D341Med (cell line): ENCODE measurements around the gene KLHDC2.
"Not testable (repeated sequence)": the region's sequence is repeated elsewhere in the genome, so short reads cannot be mapped to it uniquely, and the experiment has no call there.

Experiments used
- DNase-seq: peaks from one replicate; pipeline ENCODE4 v3.0.0; 2012; ENCODE audit warnings: low spot score

Gene KLHDC2, protein sequence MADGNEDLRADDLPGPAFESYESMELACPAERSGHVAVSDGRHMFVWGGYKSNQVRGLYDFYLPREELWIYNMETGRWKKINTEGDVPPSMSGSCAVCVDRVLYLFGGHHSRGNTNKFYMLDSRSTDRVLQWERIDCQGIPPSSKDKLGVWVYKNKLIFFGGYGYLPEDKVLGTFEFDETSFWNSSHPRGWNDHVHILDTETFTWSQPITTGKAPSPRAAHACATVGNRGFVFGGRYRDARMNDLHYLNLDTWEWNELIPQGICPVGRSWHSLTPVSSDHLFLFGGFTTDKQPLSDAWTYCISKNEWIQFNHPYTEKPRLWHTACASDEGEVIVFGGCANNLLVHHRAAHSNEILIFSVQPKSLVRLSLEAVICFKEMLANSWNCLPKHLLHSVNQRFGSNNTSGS

DNA sequence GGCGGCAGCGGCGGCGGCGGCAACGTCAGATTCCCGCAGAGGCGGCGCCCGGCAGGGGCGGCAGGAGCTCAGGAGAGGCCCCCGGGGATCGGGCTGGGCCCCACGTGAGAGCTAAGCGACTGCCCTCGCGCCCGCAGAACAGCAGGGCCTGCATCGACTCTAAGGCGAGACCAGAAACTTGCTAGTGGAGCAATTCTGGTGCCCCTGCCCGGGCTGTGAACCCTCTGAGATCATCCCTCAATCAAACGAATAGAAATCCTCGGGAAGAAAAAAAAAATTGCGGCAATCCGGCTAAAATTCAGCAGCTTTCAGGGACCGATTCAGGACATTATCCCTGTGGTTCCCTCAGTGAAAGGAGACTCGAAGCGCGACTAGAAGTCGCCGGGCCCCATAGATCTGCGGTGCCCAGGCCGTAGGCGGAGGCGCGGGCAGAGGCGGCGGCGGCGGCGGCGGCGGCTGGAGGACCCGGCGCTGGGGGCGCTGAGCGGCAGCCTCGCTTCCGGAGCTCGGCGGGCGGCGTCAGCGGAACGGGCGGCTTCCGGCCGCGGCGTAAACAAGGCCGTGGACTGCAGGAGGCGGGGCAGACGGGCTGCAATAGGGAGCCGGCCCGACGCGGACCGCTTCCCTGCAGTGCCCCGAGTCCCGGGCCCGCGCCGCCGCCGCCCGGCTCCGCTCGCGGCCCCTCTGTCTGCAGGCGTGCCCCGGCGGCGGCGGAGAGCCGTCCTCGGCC lies at the start of gene KLHDC2:
TSS of gene KLHDC2 (plus strand) at position 583 of the 730 bp plus-strand sequence. CDS start 316 bp downstream, outside the sequence.
- peak; percentile 90 for DNase-seq

DNA sequence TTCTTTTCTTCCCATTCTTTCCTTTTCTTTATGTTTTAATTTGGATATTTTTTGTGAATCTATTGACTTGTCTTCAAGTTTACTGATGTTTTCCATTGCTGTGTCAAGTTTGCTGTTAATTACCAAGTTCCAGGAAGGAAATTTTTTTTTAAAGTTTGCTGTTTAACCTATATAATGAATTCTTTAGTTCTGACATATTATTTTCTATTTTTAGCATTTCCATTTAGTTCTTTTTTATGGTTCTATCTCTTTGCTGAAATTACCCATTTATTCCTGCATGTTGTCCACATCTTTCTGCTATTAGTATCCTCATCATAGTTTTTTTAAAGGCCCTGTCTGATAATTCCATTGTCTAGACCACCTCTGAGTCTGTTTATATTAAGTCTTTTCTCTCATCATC lies 47.2 kb upstream of the KLHDC2 start:
- no peak for DNase-seq

DNA sequence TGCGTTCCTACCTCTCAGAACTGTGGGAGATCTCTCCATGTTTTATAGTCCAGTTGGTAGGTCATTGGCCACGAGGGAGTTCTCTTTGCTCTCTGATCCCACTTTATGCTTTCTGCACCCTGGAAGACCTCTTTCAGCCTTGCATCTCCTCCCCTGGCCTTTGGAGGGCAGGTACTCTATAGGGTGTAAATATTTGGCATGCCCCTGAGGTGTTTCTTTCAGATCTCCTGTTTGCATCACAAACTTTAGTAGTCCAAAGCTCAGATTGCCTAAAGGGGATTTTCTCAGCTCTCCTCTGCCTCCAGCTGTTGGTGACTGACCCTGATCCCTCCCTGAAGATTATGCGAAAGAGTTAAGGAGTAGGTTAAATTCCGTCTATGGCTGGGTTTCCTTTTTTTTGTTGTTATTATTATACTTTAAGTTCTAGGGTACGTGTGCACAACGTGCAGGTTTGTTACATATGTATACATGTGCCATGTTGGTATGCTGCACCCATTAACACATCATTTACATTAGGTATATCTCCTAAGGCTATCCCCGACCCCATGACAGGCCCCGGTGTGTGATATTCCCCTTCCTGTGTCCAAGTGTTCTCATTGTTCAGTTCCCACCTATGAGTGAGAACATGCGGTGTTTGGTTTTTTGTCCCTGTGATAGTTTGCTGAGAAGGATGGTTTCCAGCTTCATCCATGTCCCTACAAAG lies 46.1 kb upstream of the KLHDC2 start:
- DNase-seq = not testable (repeated sequence)

DNA sequence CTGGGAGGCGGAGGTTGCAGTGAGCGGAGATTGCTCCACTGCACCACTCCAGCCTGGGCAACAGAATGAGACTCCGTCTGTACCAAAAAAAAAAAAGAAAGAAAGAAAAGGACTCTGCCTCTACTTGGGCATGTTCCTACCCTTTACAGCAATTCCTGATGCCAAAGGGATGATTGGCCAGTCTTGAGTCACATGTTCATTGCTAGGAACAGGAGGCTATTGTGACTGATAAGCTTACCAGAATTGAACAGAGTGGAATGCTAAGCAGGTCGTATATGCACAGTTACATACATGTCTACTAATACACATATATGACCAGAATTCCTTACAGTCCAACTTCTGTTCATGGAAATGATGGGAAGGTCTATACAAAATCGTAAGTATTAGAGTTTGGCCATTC lies 40.8 kb upstream of the KLHDC2 start:
- DNase-seq = no peak

DNA sequence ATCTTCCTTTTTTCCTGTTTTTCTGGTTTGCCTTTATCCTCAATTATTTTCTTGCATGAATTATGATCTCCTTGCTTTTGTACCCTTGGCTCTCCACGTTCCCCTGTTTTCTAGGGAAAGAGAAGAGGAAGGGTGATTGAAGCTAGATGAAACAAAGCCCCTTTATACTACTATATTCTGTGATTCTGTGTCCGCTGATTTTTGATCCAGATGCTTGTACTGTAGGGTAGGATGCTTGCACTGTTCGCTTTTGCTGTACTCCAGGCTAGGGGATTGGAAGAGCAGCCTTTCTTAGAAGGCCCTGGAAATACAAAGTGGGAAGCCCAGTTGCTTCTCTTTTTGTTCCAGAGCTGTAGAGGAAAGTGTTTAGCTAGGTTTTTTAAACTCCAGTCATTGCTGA lies 35.1 kb upstream of the KLHDC2 start:
- no peak for DNase-seq

DNA sequence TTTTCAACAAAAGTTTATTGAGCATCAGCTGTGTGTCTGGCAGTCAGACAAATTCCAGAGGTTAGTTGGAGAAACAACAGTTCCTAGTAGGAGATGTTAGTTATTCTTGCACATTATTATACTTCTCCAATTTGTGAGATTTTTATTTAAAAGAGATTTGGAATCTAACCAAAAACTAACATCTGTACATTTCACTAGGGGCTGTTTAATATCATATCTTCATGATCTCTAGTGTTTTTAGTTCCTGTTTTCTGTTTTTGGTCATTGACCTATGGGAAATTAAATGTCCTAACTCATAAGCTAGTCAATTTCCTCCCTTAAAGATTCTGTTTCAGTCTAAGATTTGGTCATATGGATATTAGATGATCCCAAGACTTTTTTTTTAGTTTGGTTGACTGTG lies 34.1 kb upstream of the KLHDC2 start:
- no peak for DNase-seq

DNA sequence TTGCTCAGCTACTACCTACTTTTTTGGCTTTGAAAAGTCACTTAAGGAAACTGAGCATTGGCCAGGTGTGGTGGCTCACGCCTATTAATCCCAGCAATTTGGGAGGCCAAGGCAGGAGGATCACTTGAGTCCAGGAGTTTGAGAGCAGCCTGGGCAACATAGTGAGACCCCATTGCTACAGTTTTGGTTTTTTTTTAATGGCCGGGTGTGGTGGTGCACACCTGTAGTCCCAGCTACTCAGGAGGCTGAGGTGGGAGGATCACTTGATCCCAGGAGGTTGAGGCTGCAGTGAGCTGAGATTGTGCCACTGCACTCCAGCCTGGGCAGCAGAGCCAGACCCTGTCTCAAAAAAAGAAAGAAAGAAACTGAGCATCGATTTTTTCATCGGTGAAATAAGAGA lies 32.3 kb upstream of the KLHDC2 start:
- DNase-seq = not testable (repeated sequence)

DNA sequence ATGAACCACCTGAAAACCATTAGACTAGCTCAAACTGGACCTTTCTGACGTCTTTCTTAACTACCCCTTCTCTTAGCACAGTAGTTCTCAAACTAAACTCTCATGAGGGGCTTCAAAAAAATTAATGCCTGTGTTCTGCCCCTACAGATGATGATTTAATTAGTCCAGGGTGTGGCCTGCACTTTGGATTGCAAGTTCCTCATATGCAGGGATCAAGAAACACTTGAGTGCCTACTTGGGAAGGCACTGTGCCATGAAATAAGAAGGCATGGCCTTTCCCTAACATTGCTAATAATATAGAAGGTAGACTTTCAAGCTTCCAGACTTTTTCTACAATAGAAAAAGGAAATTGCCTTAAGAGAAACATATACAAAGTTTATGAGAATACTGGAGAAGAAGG lies 22.8 kb upstream of the KLHDC2 start:
- DNase-seq = no peak

DNA sequence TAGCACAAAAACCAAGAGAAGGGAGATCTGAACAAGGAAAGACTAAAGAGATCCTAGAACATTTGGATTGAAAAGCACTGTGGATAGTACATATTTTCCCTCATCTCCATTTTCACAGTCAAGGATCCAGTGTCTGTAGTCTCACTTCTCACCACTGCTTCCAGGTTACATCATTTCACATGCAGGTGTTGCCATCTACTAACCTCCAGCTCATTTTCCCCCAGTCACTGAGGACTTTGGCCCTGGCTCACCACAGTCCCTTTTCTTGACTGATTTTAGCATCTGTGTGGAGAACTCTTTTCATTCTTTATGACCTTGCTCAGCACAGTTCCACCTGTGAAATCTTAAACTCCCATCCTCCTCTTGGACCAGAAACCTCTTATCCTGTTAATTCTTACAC lies 21.5 kb upstream of the KLHDC2 start:
- DNase-seq = not testable (repeated sequence)

DNA sequence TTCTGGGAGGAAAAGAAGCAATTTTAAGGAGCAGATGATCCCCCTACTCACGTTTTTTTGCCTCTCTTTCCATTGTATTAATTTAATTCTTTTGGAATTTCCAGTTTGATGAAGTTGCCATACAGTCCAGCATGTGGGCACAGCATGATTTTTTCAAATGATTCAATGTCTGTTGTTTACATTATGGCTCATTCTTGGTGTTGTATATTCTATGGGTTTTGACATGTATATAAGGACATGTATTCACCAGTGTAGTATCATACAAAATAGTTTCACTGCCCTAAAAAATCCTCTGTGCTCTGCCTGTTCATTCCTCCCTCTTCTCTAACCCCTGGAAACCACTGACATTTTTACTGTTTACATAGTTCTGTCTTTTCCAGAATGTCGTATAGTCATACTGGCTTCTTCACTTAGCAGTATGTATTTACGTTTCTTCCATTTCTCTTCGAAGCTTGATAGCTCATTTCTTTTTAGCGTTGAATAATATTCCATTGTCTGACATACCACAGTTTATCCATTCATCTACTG lies 13.3 kb upstream of the KLHDC2 start:
- no peak for DNase-seq

DNA sequence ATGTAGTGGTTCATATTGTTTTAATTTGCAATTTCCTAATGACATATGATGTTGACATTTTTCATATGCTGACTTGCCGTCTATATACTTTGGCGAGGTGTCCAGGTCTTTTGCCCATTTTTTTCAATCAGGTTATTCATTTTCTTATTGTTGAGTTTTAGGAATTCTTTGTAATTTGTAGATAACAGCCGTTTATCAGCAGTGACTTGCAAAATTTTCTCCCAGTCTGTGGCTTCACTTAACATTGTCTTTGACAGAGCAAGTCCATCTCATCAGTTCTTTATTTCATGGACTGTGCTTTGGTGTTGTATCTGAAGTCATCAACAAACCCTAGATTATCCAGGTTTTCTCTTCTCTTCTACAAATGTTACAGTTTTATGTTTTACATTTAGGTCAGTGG lies 12.6 kb upstream of the KLHDC2 start:
- DNase-seq = no peak

DNA sequence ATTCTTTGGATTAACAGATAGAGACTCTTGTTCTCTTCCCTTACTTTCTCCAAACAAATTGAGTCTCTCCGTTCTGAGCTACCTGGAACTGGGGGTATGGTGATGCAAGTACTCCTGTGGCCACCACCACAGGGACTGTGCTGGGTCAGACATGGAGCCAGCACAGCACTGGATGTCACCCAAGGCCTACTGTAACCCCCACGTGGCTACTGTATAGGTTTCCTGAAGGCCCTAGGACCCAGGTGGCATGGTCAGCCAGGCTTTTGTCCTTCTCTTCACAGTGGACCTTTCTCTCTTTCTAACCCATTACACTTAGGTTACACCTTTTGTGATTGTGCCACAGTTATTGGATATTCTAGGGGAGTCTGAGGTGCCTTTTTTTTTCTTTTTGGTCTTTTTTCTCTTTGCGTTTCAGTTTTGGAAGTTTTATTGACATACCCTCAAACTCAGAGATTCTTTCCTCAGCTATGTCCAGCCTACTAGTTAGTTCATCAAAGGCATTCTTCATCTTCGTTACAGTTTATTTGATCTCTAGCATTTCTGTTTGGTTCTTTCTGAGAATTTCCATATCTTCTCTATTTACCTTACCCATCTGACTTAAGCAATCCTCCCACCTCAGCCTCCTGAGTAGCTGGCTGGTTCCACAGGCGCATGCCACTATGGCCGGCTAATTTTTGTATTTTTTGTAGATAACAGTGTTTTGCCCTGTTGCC lies 6.0 kb upstream of the KLHDC2 start:
- no peak for DNase-seq

DNA sequence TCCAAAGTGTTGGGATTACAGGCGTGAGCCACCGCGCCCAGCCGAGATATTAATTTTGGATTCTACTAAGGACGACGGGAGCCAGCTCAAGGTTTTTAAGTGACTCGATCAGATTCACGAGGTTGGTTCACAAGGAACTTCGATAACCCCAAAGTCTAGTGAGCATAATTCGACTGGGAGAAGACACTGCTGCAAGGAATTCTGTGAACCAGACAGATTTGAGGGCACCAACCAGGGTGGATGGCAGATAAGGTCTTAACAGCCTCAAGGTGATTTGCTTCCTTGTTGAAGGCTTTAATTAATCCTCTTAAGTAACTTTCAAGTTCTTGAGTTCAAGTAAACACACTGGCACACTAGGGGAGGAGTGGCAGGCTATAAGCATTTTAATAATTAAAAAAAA lies 1.1 kb upstream of the KLHDC2 start:
- peak; percentile 67 for DNase-seq

DNA sequence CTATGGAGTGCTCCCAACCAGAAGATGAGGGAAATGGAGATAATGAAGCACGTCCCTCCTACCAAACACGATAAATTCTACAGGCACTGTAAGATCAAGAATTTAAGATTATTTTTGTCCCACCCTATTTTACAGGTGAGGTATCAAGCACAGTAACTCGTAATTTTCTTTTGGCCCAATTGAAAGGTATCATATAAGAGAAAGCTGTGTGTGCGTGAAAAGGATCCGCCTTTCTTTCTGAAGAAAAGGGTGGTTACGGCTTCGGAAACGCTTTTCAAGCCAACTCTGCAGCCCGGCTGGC lies 733 bp upstream of the KLHDC2 start:
- DNase-seq = no peak

DNA sequence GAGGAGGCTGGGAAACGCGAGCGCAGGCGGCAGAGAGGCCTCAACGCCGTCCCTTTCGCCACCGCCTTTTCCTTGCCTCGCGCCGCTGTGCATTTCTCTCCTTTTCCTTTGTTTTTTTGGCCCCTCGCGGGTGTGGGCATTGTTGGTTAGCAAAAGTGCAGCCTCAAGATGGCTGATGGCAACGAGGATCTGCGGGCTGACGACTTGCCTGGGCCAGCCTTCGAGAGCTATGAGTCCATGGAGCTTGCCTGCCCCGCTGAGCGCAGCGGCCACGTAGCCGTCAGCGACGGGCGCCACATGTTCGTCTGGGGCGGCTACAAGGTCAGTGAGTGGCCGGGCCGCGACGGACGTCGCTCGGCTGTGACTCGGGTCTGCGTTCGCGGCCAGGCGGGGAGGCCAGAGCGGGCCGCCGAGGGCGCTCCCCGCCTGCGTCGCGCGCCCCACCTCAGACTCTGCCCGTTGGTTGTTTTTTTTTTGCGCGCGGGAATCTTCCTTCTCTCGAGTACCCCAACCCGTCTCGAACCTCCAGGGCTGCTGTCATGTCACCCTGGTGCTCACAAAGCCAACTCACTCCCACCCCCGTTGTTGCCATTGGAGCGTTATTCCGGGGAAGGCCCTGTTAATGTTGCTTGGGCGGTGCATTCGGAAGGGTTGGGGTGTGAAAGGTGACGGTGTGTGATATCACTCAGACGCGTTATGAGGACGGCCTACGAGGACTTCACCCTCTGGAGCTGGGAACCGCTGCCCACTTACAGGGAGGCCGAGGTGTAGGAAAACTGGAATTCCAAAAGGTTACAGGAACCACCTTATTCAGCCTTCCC lies 558 bp downstream of the KLHDC2 start:
- peak; percentile 49 for DNase-seq

DNA sequence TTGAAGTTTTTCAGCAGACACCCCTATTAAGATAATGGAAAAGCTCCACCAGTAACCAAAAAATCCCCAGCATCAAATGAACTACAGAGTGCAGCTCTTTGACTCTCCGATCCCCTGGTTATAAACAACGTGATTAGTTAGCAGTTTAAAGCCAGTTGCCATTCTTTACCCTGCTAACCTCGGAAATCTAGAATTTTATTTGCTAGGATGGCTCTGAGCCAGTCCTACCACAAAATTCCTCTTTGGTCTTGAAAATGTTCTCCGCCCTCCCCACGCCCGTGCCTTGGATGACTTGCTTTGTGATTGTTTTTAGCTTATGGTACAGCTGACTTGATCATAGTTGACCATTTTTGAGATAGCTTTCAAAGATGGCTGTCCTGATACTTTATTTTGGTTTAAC lies 1.2 kb downstream of the KLHDC2 start:
- DNase-seq = no peak

DNA sequence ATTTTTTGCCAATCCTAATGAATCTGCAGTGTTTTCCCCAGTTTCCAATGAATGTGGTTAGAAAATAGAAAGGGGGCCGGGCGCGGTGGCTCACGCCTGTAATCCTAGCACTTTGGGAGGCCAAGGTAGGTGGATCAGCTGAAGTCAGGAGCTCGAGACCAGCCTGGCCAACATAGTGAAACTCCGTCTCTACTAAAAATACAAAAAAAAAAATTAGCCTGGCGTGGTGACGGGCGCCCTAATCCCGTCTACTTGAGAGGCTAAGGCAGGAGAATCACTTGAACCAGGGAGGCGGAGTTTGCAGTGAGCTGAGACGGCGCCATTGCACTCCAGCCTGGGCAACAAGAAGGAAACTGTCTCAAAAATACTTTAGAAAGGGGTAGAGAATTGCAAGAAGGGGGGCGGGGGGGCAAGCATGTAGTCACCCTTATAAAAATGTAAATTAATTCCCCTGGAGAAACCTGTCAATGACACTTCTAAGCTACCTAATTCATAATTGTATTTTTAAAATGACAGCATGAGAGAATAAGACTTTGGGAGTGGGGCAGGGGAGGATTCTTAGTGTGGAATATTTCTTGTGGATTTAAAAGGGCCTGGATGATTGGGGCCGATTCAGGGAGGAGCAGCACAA lies 1.7 kb downstream of the KLHDC2 start:
- DNase-seq = no peak

DNA sequence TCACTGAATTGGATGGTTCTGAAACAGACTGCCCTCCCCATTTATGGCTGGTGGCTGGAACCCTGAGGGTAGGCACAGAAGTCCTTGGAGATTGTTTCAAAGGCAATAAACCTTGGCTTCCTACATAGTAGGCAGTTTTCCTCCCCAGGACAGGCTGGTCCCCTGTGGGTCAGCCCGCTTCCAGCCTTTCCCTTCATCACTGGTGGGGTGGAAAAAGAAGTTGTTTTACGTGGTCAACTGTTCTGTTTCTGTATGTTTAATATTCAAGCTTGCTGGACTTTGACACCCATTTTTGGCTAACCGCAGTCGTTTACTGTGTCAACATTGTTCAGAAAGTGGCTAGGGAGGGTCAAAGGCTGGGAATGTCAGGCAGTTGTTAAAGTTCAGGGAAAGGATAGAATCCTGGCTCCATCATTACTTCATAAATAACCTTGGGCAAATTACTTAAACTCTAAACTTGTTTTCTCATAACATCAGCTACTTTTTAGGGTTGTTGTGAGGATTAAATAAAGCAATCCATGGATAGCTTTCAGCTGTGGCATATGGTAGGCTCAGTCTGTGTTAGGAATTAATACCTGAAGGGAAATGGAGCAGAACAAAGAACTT lies 2.4 kb downstream of the KLHDC2 start:
- DNase-seq = no peak

DNA sequence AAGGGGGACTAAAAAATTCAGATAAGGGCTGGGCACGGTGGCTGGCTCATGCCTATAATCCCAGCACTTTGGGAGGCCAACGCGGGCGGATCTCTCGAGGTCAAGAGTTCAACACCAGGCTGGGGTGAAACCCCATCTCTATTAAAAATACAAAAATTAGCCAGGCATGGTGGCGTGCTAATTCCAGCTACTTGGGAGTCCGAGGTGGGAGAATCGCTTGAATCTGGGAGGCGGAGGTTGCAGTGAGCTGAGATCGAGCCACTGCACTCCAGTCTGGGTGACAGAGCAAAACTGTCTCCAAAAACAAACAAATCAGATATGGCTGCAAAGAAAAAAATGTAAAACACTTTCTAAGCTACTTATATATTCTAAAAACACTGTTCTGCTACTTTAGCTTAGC lies 3.7 kb downstream of the KLHDC2 start:
- DNase-seq = not testable (repeated sequence)

DNA sequence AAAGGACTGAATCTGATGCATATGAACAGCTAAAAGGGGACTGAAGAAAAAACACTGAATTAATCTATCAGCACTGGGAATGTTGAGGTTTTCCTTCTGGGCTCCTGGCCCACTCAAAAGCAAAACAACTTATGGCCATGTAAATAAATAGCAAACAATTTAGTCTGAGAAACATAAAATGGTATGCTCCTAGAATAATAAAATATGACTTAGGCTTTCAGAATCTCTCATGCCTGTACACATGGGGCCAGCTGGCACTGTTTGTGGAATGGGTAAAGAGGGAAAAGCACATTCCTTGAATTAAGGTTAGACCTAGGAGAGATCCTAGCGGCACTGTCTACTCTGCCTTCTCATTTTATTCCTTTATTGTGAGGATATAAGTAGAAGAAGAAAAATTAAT lies 6.2 kb downstream of the KLHDC2 start:
- no peak for DNase-seq
